NCI-H187 (cell line): Measurements from ENCODE around the gene ZNF530.

ENCODE experiments used
- DNase-seq, 2 experiments: peaks; one replicate each; lab custom pipeline; 2025; lab: John Stamatoyannopoulos, UW

ZNF530 gene

GRCh38 chr19:57613941-57614743 is 14.5 kb downstream of the ZNF530 start, which contains the start of gene ZNF134:
TSS of gene ZNF134 (plus strand) at chr19:57614242. CDS start at chr19:57619469, 5,227 bp downstream.
- DNase-seq = peak; percentile 60 to 69

DNA sequence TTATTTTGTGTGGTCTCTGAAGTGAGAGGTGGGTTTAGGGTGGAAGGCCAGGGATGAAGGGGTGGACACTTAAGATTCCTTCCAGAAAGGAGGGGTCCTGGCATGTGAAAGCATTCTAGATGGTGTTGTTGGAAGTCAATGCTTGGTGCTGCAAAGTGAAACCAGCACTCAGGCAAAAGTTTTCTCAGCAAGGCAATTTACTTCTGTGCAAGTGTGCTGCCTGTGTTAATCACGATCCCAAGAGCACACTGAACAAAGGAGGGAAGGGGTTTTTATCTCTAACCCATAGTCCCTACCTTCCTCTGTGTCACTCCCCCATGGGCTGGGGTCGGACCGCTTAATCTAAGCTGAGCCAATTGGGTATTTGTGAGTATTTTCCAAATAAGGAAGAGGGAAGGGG is 15.7 kb downstream of the ZNF530 start:
- no peak for DNase-seq

DNA sequence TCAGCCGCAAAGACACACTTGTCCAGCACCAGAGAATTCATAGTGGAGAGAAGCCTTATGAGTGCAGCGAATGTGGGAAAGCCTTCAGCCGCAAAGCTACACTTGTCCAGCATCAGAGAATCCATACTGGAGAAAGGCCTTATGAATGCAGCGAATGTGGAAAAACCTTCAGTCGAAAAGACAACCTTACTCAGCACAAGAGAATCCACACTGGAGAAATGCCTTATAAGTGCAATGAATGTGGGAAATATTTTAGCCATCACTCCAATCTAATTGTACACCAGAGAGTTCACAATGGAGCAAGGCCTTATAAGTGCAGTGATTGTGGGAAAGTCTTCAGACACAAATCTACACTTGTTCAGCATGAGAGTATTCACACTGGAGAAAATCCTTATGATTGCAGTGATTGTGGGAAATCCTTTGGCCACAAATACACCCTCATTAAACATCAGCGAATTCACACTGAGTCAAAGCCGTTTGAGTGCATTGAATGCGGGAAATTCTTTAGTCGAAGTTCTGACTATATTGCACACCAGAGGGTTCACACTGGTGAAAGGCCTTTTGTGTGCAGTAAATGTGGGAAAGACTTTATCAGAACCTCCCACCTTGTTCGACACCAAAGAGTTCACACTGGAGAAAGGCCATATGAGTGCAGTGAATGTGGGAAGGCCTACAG is 21.1 kb downstream of the ZNF530 start:
- no peak for DNase-seq

DNA sequence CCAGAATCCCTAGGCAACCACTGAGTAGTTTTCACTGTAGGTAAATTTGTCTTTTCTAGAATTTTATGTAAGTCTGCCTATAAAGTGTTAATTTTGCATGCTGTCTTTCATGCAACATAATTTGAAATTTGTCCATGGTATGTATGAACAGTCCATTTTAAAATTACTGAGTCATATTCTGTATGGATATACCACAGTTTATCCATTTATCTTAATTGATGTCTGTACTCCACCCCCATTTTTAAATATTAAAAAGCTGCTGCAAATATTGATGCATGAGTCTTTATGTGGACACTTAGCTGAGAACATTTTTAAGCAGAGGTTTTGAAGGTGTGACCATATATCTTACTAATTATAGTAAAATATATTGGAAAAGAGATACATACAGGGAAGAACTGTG is 23.4 kb downstream of the ZNF530 start:
- no peak for DNase-seq

GRCh38 chr19:57632987-57633831 is 33.5 kb downstream of the ZNF530 start, which contains the start of gene ZNF211:
TSS of gene ZNF211 (plus strand) at chr19:57633168. CDS start at chr19:57633347, 179 bp downstream.
- DNase-seq = peak; percentile 84 to 94

DNA sequence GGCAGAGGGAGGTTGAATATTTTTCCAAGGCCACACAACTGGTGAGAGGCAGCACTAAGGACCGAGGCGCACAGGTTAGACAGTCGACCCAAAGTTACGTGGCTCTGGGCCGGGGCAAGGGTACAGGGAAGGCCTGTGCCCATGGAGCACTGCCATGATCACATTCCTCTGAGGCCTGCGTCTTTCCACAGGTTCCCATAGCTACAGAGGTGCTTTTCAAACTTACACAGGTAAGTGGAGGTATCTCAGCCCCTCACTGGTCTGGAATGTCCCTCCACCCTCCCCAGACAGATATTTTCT is 34.1 kb downstream of the ZNF530 start:
- DNase-seq = no peak

GRCh38 chr19:57637379-57637778 is 37.7 kb downstream of the ZNF530 start:
- DNase-seq = no peak

DNA sequence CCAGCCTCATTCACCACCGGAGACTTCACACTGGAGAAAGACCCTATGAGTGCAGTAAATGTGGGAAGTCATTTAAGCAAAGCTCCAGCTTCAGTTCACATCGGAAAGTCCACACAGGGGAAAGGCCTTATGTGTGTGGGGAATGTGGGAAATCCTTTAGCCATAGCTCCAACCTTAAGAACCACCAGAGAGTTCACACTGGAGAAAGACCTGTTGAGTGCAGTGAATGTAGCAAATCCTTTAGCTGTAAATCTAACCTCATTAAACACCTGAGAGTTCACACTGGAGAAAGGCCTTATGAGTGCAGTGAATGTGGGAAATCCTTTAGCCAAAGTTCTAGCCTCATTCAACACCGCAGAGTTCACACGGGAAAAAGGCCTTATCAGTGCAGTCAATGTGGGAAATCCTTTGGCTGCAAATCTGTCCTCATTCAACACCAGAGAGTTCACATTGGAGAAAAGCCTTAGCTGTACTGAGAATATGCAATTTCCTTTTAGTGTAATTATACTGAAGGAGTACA is 42.1 kb downstream of the ZNF530 start:
- no peak for DNase-seq

DNA sequence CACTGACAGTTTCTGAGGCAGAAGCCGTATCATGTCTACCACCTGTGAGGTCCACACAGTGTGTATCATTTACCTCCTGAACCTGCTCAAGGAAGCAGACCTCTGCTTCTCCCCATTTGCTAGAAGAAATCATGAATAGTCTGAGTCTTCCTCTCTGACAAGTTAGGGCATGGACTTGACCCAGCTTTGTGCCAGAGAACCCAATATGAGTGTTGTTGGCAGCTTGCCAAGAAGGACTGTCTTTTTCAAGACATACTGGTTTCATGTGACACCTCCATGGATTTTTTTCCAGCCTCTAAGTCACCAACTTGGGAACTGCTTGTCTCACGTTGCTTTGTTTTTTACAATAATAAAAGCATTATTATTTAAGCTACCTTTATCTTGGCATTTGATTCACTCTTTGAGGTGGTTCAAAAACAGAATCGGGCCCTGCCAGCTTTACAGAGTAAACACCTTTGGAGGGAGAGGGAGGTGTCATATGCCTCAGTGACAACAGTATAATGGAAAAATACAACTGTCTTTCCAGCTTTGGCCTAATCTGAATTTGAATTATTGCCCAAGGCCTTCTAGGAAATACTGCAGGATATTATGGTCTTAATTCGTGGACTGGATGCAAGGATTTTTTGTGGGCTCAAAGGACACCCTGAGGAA is 42.8 kb downstream of the ZNF530 start:
- DNase-seq = no peak

- no peak for DNase-seq
Observed at GRCh38 chr19:57643734-57644133, 44.0 kb downstream of the ZNF530 start.

GRCh38 chr19:57648331-57649003 is 48.8 kb downstream of the ZNF530 start:
- DNase-seq = no peak

GRCh38 chr19:57651654-57651996 is 51.9 kb downstream of the ZNF530 start:
- DNase-seq = no peak

- no peak for DNase-seq
Observed at GRCh38 chr19:57653689-57654088, 54.0 kb downstream of the ZNF530 start.

GRCh38 chr19:57655443-57655842 is 55.8 kb downstream of the ZNF530 start:
- no peak for DNase-seq

DNA sequence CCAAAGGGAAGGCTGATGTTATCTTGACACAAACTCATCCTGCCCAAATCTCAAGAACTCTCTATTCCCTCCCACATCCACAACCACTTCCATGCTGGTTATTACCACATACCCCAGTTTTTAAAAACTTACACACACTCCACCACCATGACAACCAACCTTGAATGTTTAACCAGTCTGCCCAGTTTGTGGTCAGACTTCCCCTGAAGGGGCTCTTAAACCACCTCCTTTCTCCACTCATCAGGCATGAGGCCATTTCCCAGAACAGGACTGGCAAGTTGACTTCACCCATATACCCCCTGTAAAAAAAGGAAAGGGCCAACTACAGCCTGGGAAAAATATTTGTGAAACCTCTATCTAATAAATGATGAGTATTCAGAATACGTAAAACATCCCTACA is 56.7 kb downstream of the ZNF530 start:
- no peak for DNase-seq
